HepG2 (cell line): Measurements from ENCODE around the gene APOD. TPM values are rescaled to one million over a fixed set of nuclear protein-coding genes. Genes with fewer than 3 reads are reported as not detected.

Source experiments
- AGO1 ChIP-seq: fragments of 200-400 bp; formaldehyde crosslinking; IDR thresholded peaks from 2 replicates; pipeline ENCODE4 v1.6.1; 2017; ENCODE audit warnings: mild to moderate bottlenecking, low read depth, low read length, moderate library complexity; ENCODE audit not compliant: poor library complexity, severe bottlenecking
- CEBPB ChIP-seq: IDR thresholded peaks from 2 replicates; pipeline ENCODE4 v1.6.1; 2011; ENCODE audit warnings: low read depth, low read length, improper control_type of control experiment, borderline replicate concordance
- DMTF1 ChIP-seq: sonication (generic); formaldehyde crosslinking; IDR thresholded peaks from 2 replicates; pipeline ENCODE4 v1.4.0; 2020; ENCODE audit warnings: mild to moderate bottlenecking, missing genetic modification reagents
- ETS1 ChIP-seq: sonication (generic); formaldehyde crosslinking; IDR thresholded peaks from 2 replicates; pipeline ENCODE4 v1.4.0; 2020; ENCODE audit warnings: missing genetic modification reagents
- GATA4 ChIP-seq: sonication (generic); IDR thresholded peaks from 2 replicates; pipeline ENCODE4 v1.6.1; 2016; ENCODE audit warnings: antibody characterized with exemption, low read depth, borderline replicate concordance
- GTF3A ChIP-seq: sonication (generic); formaldehyde crosslinking; conservative IDR thresholded peaks from 2 replicates; pipeline ENCODE4 v1.4.0; 2020; ENCODE audit warnings: mild to moderate bottlenecking, missing genetic modification reagents
- KAT7 ChIP-seq: IDR thresholded peaks from 2 replicates; pipeline ENCODE4 v1.6.1; 2018; ENCODE audit warnings: borderline replicate concordance, missing compliant biosample characterization
- TIGD3 ChIP-seq: sonication (generic); formaldehyde crosslinking; IDR thresholded peaks from 2 replicates; pipeline ENCODE4 v1.5.1; 2020; ENCODE audit warnings: mild to moderate bottlenecking, missing genetic modification reagents, borderline replicate concordance
- ZFP1 ChIP-seq: IDR thresholded peaks from 2 replicates; pipeline ENCODE4 v1.6.1; 2016
- ZNF142 ChIP-seq: sonication (generic); formaldehyde crosslinking; IDR thresholded peaks from 2 replicates; pipeline ENCODE4 v1.4.0; 2020; ENCODE audit warnings: missing genetic modification reagents
- ZNF20 ChIP-seq: sonication (generic); formaldehyde crosslinking; IDR thresholded peaks from 2 replicates; pipeline ENCODE4 v1.4.0; 2020; ENCODE audit warnings: mild to moderate bottlenecking, moderate library complexity, missing genetic modification reagents
- ZNF33A ChIP-seq: sonication (generic); formaldehyde crosslinking; IDR thresholded peaks from 2 replicates; pipeline ENCODE4 v1.5.1; 2020; ENCODE audit warnings: missing genetic modification reagents, mild to moderate bottlenecking, moderate library complexity, borderline replicate concordance
- ZNF597 ChIP-seq: sonication (generic); formaldehyde crosslinking; IDR thresholded peaks from 2 replicates; pipeline ENCODE4 v1.5.0; 2020; ENCODE audit warnings: missing genetic modification reagents
- ZNF773 ChIP-seq: sonication (generic); formaldehyde crosslinking; IDR thresholded peaks from 2 replicates; pipeline ENCODE4 v1.4.0; 2020; ENCODE audit warnings: missing genetic modification reagents, borderline replicate concordance
- ZNF777 ChIP-seq: sonication (generic); formaldehyde crosslinking; IDR thresholded peaks from 2 replicates; pipeline ENCODE4 v1.4.0; 2020; ENCODE audit warnings: missing genetic modification reagents
- ZNF891 ChIP-seq: sonication (generic); formaldehyde crosslinking; IDR thresholded peaks from 2 replicates; pipeline ENCODE4 v1.5.0; 2020; ENCODE audit warnings: mild to moderate bottlenecking, missing genetic modification reagents
- polyA plus RNA-seq, 8 experiments: library from polyadenylated mRNA; depleted of rRNA in 3 of 8; stranded (reverse) in 7 of 8; unstranded in 1 of 8; fragments of >200 nt; fragmentation: Illumina TruSeq in 4 of 8; extraction: Trizol in 4 of 8; gene quantifications; 2 replicates each; pipeline versions ENCODE4 v1.2.1 to v1.2.3, GENCODE V29; 2011 to 2016; ENCODE audit warnings: low read depth in 4 of 8, missing spikeins in 1 of 8, mixed read lengths in 1 of 8; ENCODE audit not compliant: insufficient read depth in 1 of 8
- total RNA-seq, 5 experiments: library from RNA; depleted of rRNA; stranded (reverse); fragments of >200 nt; fragmentation: Illumina TruSeq; extraction: Trizol; gene quantifications; 2 replicates each; pipeline ENCODE4 v1.2.3, GENCODE V29; 2016; ENCODE audit warnings: low read depth in 1 of 5

APOD gene
- total and polyA plus RNA-seq, 2 of the 13 experiments (the other 11 are each of a cell fraction or from before 2014, with no cell fraction given), result not detected

GRCh38 chr3:195542698-195543499 lies 40.8 kb downstream of the APOD start, which contains the start of gene PPP1R2 (continued):
- TF ChIP-seq ZNF142 (CRISPR knock-in tag), result peak; percentile 77; the same call in 1 of the 2 replicates
- peak; percentile 79 for TF ChIP-seq ZNF777 (CRISPR knock-in tag)
- TF ChIP-seq TIGD3 (CRISPR knock-in tag), result no peak
- no peak for TF ChIP-seq ETS1 (CRISPR knock-in tag)
- TF ChIP-seq KAT7 (CRISPR knock-in tag), result peak; percentile 54; the same call in 1 of the 2 replicates
- peak; percentile 59 for TF ChIP-seq GATA4
- no peak for TF ChIP-seq CEBPB
- TF ChIP-seq ZFP1 (CRISPR knock-in tag), result no peak; the same call in 1 of the 2 replicates
- TF ChIP-seq DMTF1 (CRISPR knock-in tag), result no peak
- no peak for TF ChIP-seq ZNF597 (CRISPR knock-in tag)
- no peak for TF ChIP-seq GTF3A
- TF ChIP-seq ZNF33A (CRISPR knock-in tag), result no peak
- TF ChIP-seq AGO1, result no peak
- TF ChIP-seq ZNF773 (CRISPR knock-in tag), result peak; percentile 85; the same call in 1 of the 2 replicates
- TF ChIP-seq ZNF20 (CRISPR knock-in tag), result no peak
- TF ChIP-seq ZNF891 (CRISPR knock-in tag), result no peak
